HFFc6 (cell line): Measurements from ENCODE around the gene PSORS1C1. TPM values are rescaled to one million over a fixed set of nuclear protein-coding genes. Genes with fewer than 3 reads are reported as not detected.
"Not testable (repeated sequence)": the region's sequence is repeated elsewhere in the genome, so short reads cannot be mapped to it uniquely, and the experiment has no call there.

Experiments
- DNase-seq: peaks from one replicate; pipeline ENCODE4 v3.0.0-alpha.2; 2018
- H3K27ac Mint-ChIP-seq: 2 replicates; pipeline ENCODE4 v1.8.0; 2020; ENCODE audit warnings: mild to moderate bottlenecking, mixed read lengths
- H3K27me3 Mint-ChIP-seq: 2 replicates; pipeline ENCODE4 v1.8.0; 2021; ENCODE audit warnings: mild to moderate bottlenecking, moderate library complexity, mixed read lengths; ENCODE audit not compliant: insufficient read depth
- H3K36me3 Mint-ChIP-seq: 2 replicates; pipeline ENCODE4 v1.8.0; 2021; ENCODE audit warnings: low read depth, mixed read lengths
- H3K4me1 Mint-ChIP-seq: 2 replicates; pipeline ENCODE4 v1.8.0; 2020; ENCODE audit warnings: low read depth, mixed read lengths
- H3K4me3 Mint-ChIP-seq: 2 replicates; pipeline ENCODE4 v1.8.0; 2020; ENCODE audit warnings: mild to moderate bottlenecking, moderate library complexity, mixed read lengths
- H3K9me3 Mint-ChIP-seq: 2 replicates; pipeline ENCODE4 v1.8.0; 2020; ENCODE audit warnings: mild to moderate bottlenecking, mixed read lengths
- CTCF ChIP-seq: fragments of 200-600 bp; sonication (generic); IDR thresholded peaks from 2 replicates; pipeline ENCODE4 v1.5.0; 2021; ENCODE audit warnings: antibody characterized with exemption, mild to moderate bottlenecking
- long read RNA-seq: library from polyadenylated mRNA; unstranded; transcript quantifications from one replicate; pipeline ENCODE4 v2.0.0, GENCODE V29; 2019
- total RNA-seq, 6 experiments: library from RNA; stranded (reverse); fragmentation: NEBNext Ultra II Directional; extraction: Animal tissue kit (Norgen Biotek cat#: 25700); gene quantifications; 2 replicates in 1 of 6; 3 replicates in 5 of 6; pipeline ENCODE4 v1.2.3, GENCODE V29; 2021

The PSORS1C1 gene, protein sequence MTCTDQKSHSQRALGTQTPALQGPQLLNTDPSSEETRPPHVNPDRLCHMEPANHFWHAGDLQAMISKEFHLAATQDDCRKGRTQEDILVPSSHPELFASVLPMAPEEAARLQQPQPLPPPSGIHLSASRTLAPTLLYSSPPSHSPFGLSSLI
- total RNA-seq, result 1 to 10 TPM; 2.1 to 4.4 (median 3.5) TPM
- long read RNA-seq, partial matches to known transcripts, result 0 of 3 reads
- long read RNA-seq, other reads (novel, unspliced or antisense), result 3 of 3 reads

DNA sequence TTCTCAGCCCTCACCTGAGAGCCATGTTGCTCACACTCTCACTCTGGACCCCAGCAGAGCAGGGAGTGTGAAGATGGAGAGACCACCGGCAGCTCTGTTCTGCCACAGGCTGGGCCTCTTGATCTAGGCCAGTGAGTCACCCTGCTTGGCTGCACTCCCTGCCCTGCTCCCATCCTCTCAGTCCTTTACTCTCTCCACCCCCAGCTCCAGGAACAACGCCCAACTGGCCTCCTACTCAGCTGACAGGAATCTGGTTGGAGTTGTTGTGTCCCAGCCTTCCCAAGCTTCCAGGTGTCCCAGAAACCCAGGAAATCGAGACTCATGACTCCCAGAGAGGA lies at the start of gene PSORS1C1:
PSORS1C1 (plus strand) TSS at position 260 of the 338 bp plus-strand sequence. CDS start 14,833 bp downstream, outside the sequence.
- Mint-ChIP-seq H3K27me3 (peaks cover 10% of the 10 kb centered on the region), H3K27ac (peak within 1 kb of the TSS; percentile 89), H3K9me3 (no peaks in the 10 kb centered on the region), H3K4me1 (peaks cover 48% of the 10 kb centered on the region), H3K36me3 (no peaks in the 10 kb centered on the region), H3K4me3 (peak within 1 kb of the TSS; percentile 80)
- peak; percentile 91 for DNase-seq
- no peak for TF ChIP-seq CTCF

- no peak for DNase-seq
- no peak for TF ChIP-seq CTCF
- Mint-ChIP-seq H3K27ac (no peak overlapping the region), H3K4me3 (no peak overlapping the region), H3K36me3 (no peaks in the 10 kb centered on the region), H3K9me3 (no peaks in the 10 kb centered on the region), H3K4me1 (peaks cover 13% of the 10 kb centered on the region), H3K27me3 (peaks cover 8% of the 10 kb centered on the region)
Measured at GRCh38 chr6:31065556-31065955, 49.0 kb upstream of the PSORS1C1 start.

DNA sequence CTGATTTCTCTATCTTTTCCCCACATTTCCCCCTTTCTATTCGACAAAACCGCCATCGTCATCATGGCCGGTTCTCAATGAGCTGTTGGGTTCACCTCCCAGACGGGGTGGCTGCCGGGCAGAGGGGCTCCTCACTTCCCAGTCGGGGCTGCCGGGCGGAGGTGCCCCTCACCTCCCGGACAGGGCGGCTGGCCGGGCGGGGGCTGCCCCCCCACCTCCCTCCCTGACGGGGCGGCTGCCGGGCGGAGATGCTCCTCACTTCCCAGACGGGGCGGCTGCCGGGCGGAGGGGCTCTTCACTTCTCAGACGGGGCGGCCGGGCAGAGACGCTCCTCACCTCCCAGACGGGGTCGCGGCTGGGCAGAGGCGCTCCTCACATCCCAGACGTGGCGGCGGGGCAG lies 47.6 kb upstream of the PSORS1C1 start:
- not testable (repeated sequence) for DNase-seq, H3K9me3 Mint-ChIP-seq, H3K36me3 Mint-ChIP-seq, H3K27ac Mint-ChIP-seq, H3K27me3 Mint-ChIP-seq, H3K4me3 Mint-ChIP-seq
- peaks cover 20% of the 10 kb centered on the region for H3K4me1 Mint-ChIP-seq

GRCh38 chr6:31067891-31068668 lies 46.5 kb upstream of the PSORS1C1 start:
- not testable (repeated sequence) for H3K36me3 Mint-ChIP-seq, H3K27ac Mint-ChIP-seq, H3K4me3 Mint-ChIP-seq, H3K27me3 Mint-ChIP-seq, H3K9me3 Mint-ChIP-seq, DNase-seq
- peaks cover 31% of the 10 kb centered on the region for H3K4me1 Mint-ChIP-seq

DNA sequence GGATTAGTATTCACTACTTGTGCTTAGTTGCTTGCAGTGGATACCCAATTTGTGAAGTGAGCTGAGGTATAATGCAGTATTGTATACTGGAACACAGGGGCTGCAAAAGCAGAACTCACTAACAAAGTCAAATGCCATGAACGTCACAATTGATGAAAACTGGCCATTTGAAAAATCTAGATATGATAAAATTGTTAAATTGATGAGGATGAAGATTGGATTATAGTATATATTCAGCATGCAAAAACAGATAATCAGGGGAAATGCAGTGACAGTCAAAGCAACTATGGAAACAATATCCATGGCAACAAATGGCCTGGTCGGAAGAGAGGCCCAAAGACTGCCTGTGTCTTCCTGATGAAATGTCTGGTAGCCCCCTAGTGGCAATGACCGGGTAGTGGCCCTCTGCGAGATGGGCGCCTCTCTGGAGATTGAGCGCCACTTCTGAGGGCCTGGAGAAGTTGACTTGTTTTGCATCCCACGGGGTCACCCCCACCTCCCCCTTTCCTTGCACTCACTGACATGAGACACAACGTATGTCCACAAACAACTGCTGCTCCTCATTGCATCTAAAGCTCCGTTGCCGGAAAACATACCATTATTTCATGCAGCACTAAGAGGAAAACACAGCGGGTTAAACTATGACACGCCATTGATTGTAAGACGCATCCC lies 45.8 kb upstream of the PSORS1C1 start:
- peaks cover 1% of the 10 kb centered on the region for H3K27me3 Mint-ChIP-seq
- DNase-seq, result peak; percentile 78
- peak; percentile 95 for TF ChIP-seq CTCF
- peaks cover 38% of the 10 kb centered on the region for H3K4me1 Mint-ChIP-seq
- H3K27ac Mint-ChIP-seq, result no peak overlapping the region
- H3K36me3 Mint-ChIP-seq, result no peaks in the 10 kb centered on the region
- no peak overlapping the region for H3K4me3 Mint-ChIP-seq
- H3K9me3 Mint-ChIP-seq, result no peaks in the 10 kb centered on the region

DNA sequence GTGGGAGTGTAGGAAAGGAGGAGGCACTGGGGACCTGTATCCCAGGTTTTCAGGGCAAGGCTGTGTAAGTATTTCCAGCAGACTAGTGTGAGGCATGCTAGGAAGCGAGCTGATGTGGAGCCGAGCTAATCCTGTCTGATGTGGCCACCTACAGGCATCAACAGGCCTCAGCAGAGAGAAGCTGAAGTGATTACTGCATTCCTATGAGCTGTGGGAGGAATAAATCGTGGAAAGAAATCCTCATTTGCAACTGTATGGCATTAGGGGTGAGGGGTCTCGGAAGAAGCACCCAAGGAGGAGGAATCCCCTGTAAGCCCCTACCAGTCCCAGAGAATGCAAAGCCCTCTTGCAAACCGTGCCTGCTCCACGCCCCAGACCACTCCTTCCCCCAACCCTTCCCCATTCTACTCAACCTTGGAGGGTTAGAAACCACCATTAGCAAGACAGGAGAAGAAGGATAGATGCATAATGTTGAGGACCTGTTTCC lies 43.8 kb upstream of the PSORS1C1 start:
- H3K4me3 Mint-ChIP-seq, result no peak overlapping the region
- peak; percentile 76 for DNase-seq
- H3K27me3 Mint-ChIP-seq, result peaks cover 2% of the 10 kb centered on the region; the same call in 1 of the 2 replicates
- no peaks in the 10 kb centered on the region for H3K9me3 Mint-ChIP-seq
- no peaks in the 10 kb centered on the region for H3K36me3 Mint-ChIP-seq
- no peak overlapping the region for H3K27ac Mint-ChIP-seq
- H3K4me1 Mint-ChIP-seq, result peaks cover 40% of the 10 kb centered on the region
- TF ChIP-seq CTCF, result peak; percentile 74
